NCI-H2196 treated with DMSO at 0.1 percent for 48 hours (cell line): Measurements from ENCODE around the gene ZAP70.
"Not testable (repeated sequence)": the region's sequence is repeated elsewhere in the genome, so short reads cannot be mapped to it uniquely, and the experiment has no call there.

Experiments used
- DNase-seq: peaks from one replicate; lab custom pipeline; 2025; ENCODE audit not compliant: unreplicated experiment; lab: John Stamatoyannopoulos, UW

ZAP70 gene

GRCh38 chr2:97697252-97698235 lies 15.8 kb upstream of the ZAP70 start:
- DNase-seq: peak; percentile 67

GRCh38 chr2:97698530-97698929 lies 14.8 kb upstream of the ZAP70 start:
- DNase-seq: no peak

GRCh38 chr2:97699765-97700444 lies 13.5 kb upstream of the ZAP70 start:
- peak; percentile 33 for DNase-seq

GRCh38 chr2:97701186-97701585 lies 12.2 kb upstream of the ZAP70 start:
- no peak for DNase-seq

DNA sequence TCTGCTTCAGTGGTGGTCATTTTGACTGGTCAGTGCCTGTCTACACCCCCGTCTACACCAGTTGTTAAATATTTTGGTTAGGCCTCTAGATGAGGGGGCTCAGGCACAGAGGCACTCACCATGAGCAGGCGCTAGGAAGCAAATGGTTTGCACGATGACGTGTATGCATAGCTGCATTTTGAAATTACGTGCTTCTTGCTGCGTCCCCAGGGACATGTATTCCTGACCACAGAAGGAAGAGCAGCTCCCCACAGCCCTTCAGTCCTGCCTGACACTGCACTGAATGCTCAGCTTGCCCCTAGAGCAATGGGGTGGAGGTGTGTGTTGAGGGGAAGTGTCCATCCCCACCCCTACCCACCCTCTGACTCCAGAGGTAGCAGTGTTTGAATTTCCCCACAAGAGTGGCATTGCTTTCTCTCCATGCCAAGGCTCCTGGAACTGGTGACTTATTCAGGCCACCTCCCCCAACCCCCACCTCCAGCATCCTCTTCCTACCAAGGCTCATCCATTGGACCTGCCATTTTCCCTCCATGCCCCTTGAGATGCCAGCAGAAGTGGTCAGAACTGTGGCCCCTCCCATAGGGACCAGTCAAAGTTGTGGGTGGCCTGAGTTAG lies 11.4 kb upstream of the ZAP70 start:
- DNase-seq: no peak

DNA sequence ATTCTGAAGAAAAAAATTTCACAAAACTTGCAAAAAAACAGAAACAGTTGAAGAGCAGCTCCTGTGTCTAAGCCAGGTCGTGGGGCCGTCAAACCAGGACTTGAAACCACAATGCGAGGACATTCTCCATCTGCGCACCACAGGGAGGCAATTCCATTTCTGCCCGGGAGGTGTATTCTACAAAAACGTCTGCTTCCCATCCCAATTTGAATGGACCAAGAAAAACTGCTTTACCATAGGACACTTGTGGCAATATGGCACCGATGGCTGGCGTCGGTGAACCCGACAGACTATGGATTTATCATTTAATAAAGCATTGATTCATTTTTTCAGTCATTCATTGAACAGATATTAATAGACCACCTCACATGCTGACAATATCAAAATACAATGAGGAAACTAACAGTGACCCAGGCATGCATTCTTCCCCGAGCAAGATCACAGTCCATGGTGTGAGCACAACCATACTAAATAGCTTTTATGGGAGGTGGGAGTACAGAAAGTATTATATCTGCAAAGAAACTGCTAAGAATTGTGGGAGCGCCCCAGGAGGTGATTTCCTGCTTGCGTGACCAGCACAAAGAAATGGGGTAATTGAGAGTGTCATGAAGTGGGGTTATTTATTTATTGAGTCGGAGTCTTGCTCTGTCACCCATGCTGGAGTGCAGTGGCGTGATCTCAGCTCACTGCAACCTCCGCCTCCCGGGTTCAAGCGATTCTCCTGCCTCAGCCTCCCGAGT lies 10.5 kb upstream of the ZAP70 start:
- no peak for DNase-seq

GRCh38 chr2:97703741-97704140 lies 9.6 kb upstream of the ZAP70 start:
- DNase-seq: no peak

- no peak for DNase-seq
These were observed 8.4 kb upstream of the ZAP70 start for GRCh38 chr2:97704989-97705388.

DNA sequence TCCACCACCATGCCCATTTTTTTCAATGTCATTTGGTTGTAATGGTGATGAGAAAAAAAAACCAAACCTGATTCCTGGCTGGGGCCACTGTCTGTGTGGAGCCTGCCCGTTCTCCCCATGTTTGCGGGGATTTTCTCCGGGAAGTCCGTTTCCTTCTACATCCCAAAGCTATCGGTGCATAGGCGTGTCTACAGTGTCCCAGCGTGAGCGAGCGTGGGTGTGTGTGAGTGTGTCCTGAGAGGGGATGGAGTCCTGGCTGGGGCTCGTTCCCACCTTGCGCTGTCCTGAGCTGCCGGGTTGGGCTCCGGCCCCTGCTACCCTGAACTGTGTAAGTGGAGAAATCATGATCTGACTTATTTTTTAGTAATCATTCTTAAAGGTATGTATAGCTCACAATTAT lies 7.3 kb upstream of the ZAP70 start:
- no peak for DNase-seq

DNA sequence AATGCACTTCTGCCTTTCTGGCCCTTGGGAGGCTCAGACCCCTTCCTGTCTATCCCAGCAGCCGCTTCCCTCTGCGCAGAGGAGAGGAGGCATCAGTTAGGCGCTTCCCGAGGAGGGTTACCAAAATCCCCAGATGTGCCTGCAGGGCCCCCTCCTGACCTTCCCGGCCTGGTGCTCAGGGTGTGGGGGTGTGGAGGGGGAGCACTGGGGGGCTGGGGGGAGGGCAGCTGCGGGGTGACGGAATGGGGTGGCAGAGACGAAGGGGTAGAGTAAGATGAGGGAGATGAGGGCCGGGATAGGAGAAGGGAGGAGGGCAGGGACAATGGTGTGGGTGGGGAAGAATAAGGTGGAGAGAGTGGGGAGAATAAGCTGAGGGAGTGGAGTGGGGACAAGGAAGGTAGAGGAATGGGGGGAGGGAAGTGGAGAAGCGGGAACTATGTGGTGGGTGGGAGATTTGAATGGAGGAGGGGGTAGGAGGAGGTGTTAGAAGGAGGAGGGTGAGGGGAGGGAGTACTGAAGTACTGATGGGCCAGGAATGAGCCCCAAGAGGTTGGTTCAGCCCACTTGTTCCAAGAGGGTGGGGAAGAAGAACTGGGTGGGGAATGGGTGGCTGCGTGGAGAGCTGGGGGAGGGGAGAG lies 6.5 kb upstream of the ZAP70 start:
- no peak for DNase-seq

- no peak for DNase-seq
These were observed 5.9 kb upstream of the ZAP70 start for GRCh38 chr2:97707362-97708047.

DNA sequence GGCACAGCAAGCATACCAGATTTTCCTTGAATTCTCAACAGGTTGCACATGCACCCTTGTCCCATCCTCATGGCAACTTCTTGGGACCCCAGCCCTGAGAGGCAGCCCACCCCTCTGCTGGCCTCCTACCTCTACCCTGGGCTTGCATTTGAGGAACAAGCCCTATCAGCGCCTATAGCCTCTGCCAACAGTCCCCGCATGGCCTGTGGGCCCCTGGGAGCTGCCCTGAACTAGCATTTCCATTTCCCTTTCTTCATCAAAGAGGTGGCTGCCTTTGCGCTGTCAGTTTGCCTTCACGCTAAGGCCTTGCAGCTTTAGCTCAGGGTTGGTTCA lies 5.4 kb upstream of the ZAP70 start:
- DNase-seq: no peak

DNA sequence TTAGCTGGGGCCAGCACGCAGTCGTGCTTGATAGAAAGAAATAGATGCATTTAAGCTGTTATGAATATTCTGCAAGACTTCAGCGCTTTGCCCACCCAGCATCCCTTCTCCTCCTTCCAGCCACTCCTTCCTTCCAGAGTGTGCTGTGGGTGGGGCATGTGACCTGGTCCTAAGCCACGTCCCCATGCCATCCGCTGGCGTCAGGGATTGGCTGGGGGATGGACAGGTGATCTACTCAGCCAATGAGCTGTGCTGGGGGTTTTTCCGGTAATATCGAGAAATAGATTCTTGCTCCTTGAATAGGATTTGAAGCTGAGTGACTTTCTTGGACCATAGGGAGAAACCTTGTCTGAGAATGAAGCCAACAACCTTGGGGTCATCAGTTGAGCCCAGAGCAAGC lies 4.8 kb upstream of the ZAP70 start:
- DNase-seq: no peak

DNA sequence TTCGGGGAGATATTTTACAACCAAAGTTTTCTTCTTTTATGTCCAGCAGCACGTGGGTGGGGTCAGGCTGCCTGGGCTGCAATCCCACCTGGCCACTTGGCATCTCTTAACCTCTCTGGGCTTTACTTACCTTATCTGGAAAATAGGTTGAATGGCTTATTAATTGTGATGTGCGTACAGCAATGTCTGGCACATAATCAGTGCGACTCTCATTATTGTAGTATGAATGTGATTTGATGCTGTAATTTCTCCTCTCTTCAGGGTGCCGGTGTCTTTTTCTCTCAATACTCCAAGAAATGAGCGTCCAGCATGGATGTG lies 2.0 kb upstream of the ZAP70 start:
- DNase-seq: no peak

DNA sequence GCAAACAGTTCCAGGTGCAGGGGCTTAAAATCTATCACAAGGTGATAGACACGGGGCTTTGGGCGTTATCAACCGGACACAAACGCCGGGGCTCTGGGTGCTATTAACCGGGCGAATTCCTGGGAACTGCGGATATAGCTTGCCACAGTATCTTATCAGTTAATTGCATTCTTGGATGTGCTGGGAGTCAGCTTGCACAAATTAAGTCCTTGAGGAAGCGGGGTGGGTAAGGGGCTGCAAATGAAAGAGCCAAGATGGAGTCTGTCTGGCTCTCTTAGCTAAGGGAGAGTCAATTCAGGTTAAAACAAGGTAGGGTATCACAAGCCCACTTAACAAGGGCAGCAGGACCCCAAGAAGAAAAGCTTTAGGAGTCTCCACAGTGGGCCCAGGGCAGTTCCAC lies 1.2 kb upstream of the ZAP70 start:
- DNase-seq: not testable (repeated sequence)

GRCh38 chr2:97712693-97713295 lies 582 bp upstream of the ZAP70 start:
- DNase-seq: no peak

- no peak for DNase-seq
These were observed 941 bp downstream of the ZAP70 start for GRCh38 chr2:97714084-97714949.

GRCh38 chr2:97714950-97715652 lies 1.7 kb downstream of the ZAP70 start:
- no peak for DNase-seq
